GM12878 (cell line): Measurements from ENCODE around the gene NPW.

ENCODE experiments used
- CHD2 ChIP-seq: IDR thresholded peaks from 2 replicates; pipeline ENCODE4 v1.6.1; 2011; ENCODE audit warnings: low read depth, low read length, improper control_type of control experiment, borderline replicate concordance
- EP300 ChIP-seq, 2 experiments: fragments of 150-350 bp in 1 of 2; IDR thresholded peaks; 2 replicates each; pipeline ENCODE4 v1.6.1; 2011 to 2012; ENCODE audit warnings: low read depth in 2 of 2, low read length in 2 of 2, borderline replicate concordance in 1 of 2, improper control_type of control experiment in 1 of 2, inconsistent platforms in 1 of 2; ENCODE audit not compliant: control insufficient read depth in 1 of 2
- IRF3 ChIP-seq: fragments of 450-650 bp; IDR thresholded peaks from 2 replicates; pipeline ENCODE4 v1.6.1; 2014; ENCODE audit warnings: mild to moderate bottlenecking
- KDM1A ChIP-seq: fragments of 200-600 bp; sonication (generic); IDR thresholded peaks from 2 replicates; pipeline ENCODE4 v1.6.1; 2016; ENCODE audit warnings: borderline replicate concordance
- MTA2 ChIP-seq: fragments of 450-650 bp; IDR thresholded peaks from 2 replicates; pipeline ENCODE4 v1.6.1; 2016; ENCODE audit warnings: low read depth, mild to moderate bottlenecking, moderate library complexity
- POLR2AphosphoS5 ChIP-seq: IDR thresholded peaks from 2 replicates; pipeline ENCODE4 v1.6.1; 2011; ENCODE audit warnings: mild to moderate bottlenecking, low read length, inconsistent platforms
- SIN3A ChIP-seq: IDR thresholded peaks from 2 replicates; pipeline ENCODE4 v1.6.1; 2012; ENCODE audit warnings: low read depth, low read length, improper control_type of control experiment
- TARDBP ChIP-seq: IDR thresholded peaks from 2 replicates; pipeline ENCODE4 v1.6.1; 2016; ENCODE audit warnings: borderline replicate concordance

GRCh38 chr16:2054543-2055245 lies 35.1 kb downstream of the NPW start:
- TF ChIP-seq TARDBP (no peak), CHD2 (no peak), POLR2AphosphoS5 (no peak), IRF3 (no peak), MTA2 (no peak), KDM1A (no peak), EP300 (IDR thresholded peaks at IDR 0.05; ENCODE audit: borderline replicate concordance in 1 of 2, control insufficient read depth in 1 of 2, low read depth in 2 of 2, low read length in 2 of 2) (no peak), SIN3A (no peak)
